OCI-LY3 (cell line): ENCODE results near the gene LRP10.
"Not testable (repeated sequence)": the region's sequence is repeated elsewhere in the genome, so short reads cannot be mapped to it uniquely, and the experiment has no call there.

Experiments used
- H2AFZ ChIP-seq: fragments of 200-600, 300-600 bp; shearing (Covaris generic); 2 replicates; pipeline ENCODE4 v1.6.0; 2014; ENCODE audit warnings: antibody characterized with exemption, low read depth, low read length
- H3K27ac ChIP-seq: fragments of 200-600, 300-600 bp; sonication (generic); 2 replicates; pipeline ENCODE4 v1.5.1; 2014; ENCODE audit warnings: mild to moderate bottlenecking, low read length, moderate library complexity, mixed read lengths
- H3K27me3 ChIP-seq: fragments of 200-600, 300-600 bp; sonication (generic); 2 replicates; pipeline ENCODE4 v1.6.1; 2014; ENCODE audit warnings: low read depth, low read length, mixed read lengths
- H3K36me3 ChIP-seq: fragments of 200-600, 300-600 bp; sonication (generic); replicated peaks from 2 replicates; pipeline ENCODE3; 2014; ENCODE audit warnings: low read depth, low read length, mixed read lengths
- H3K4me1 ChIP-seq: fragments of 300-600, 200-600 bp; sonication (generic); 2 replicates; pipeline ENCODE4 v1.6.1; 2014; ENCODE audit warnings: low read length, mixed read lengths
- H3K4me2 ChIP-seq: fragments of 200-600, 300-600 bp; sonication (generic); 2 replicates; pipeline ENCODE4 v1.6.1; 2014; ENCODE audit warnings: low read length, mixed read lengths
- H3K4me3 ChIP-seq: fragments of 300-600, 200-600 bp; sonication (generic); 2 replicates; pipeline ENCODE4 v1.5.1; 2014; ENCODE audit warnings: antibody characterized with exemption, mild to moderate bottlenecking, low read length, moderate library complexity
- H3K79me2 ChIP-seq: fragments of 300-600, 200-600 bp; shearing (Covaris generic); 2 replicates; pipeline ENCODE4 v1.6.1; 2014; ENCODE audit warnings: mild to moderate bottlenecking, low read length, mixed read lengths
- H3K9ac ChIP-seq: fragments of 300-600, 200-600 bp; shearing (Covaris generic); 2 replicates; pipeline ENCODE4 v1.6.0; 2014; ENCODE audit warnings: mild to moderate bottlenecking, low read length, moderate library complexity
- H3K9me3 ChIP-seq: fragments of 200-600, 300-600 bp; shearing (Covaris generic); 2 replicates; pipeline ENCODE4 v1.6.1; 2014; ENCODE audit warnings: low read length, mixed read lengths; ENCODE audit not compliant: insufficient read depth
- H4K20me1 ChIP-seq: fragments of 200-600, 300-600 bp; sonication (generic); 2 replicates; pipeline ENCODE4 v1.6.1; 2016; ENCODE audit warnings: low read length, mixed read lengths; ENCODE audit not compliant: insufficient read depth
- EZH2phosphoT487 ChIP-seq: fragments of 200-600 bp; shearing (Covaris generic); IDR thresholded peaks from 2 replicates; pipeline ENCODE4 v1.6.1; 2018; ENCODE audit warnings: antibody characterized with exemption, mixed run types, low read depth
- TF ChIP-seq, protein P1 (sequence below): fragments of 200-600, 300-600 bp; sonication (generic); IDR thresholded peaks from 2 replicates; pipeline ENCODE4 v1.5.1; 2014; ENCODE audit warnings: antibody characterized with exemption, low read length, low read depth

The LRP10 gene

DNA sequence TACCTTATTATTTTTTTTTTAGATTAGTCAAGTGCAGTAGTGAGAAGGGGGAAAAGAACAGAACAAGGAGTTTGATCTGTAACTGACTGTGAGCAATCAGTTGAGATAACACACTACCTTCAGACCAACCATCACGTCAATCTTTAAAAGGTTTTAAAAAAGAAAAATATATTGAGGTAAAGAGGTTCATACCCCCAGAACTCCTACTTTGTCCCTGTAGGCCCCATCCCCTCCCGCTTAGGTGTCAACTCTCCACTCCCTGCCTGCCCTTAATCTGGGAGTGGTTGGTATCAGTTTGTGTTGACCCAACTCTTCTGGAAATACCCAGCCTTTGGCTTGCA lies 19.0 kb upstream of the LRP10 start:
- Histone ChIP-seq H2AFZ (peak overlapping the region; percentile 94), H3K9ac (peak overlapping the region; percentile 97; the same call in 1 of the 2 replicates), H3K4me2 (peak overlapping the region; percentile 100), H3K79me2 (no peaks in the 10 kb centered on the region), H3K27me3 (no peaks in the 10 kb centered on the region), H3K9me3 (no peaks in the 10 kb centered on the region), H3K36me3 (no peaks in the 10 kb centered on the region), H3K4me3 (peak overlapping the region; percentile 93; the same call in 1 of the 2 replicates), H3K4me1 (peaks cover 4% of the 10 kb centered on the region), H3K27ac (no peak overlapping the region), H4K20me1 (no peaks in the 10 kb centered on the region)
- TF ChIP-seq, protein P1, sequence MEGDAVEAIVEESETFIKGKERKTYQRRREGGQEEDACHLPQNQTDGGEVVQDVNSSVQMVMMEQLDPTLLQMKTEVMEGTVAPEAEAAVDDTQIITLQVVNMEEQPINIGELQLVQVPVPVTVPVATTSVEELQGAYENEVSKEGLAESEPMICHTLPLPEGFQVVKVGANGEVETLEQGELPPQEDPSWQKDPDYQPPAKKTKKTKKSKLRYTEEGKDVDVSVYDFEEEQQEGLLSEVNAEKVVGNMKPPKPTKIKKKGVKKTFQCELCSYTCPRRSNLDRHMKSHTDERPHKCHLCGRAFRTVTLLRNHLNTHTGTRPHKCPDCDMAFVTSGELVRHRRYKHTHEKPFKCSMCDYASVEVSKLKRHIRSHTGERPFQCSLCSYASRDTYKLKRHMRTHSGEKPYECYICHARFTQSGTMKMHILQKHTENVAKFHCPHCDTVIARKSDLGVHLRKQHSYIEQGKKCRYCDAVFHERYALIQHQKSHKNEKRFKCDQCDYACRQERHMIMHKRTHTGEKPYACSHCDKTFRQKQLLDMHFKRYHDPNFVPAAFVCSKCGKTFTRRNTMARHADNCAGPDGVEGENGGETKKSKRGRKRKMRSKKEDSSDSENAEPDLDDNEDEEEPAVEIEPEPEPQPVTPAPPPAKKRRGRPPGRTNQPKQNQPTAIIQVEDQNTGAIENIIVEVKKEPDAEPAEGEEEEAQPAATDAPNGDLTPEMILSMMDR = no peak
- no peak for TF ChIP-seq EZH2phosphoT487

DNA sequence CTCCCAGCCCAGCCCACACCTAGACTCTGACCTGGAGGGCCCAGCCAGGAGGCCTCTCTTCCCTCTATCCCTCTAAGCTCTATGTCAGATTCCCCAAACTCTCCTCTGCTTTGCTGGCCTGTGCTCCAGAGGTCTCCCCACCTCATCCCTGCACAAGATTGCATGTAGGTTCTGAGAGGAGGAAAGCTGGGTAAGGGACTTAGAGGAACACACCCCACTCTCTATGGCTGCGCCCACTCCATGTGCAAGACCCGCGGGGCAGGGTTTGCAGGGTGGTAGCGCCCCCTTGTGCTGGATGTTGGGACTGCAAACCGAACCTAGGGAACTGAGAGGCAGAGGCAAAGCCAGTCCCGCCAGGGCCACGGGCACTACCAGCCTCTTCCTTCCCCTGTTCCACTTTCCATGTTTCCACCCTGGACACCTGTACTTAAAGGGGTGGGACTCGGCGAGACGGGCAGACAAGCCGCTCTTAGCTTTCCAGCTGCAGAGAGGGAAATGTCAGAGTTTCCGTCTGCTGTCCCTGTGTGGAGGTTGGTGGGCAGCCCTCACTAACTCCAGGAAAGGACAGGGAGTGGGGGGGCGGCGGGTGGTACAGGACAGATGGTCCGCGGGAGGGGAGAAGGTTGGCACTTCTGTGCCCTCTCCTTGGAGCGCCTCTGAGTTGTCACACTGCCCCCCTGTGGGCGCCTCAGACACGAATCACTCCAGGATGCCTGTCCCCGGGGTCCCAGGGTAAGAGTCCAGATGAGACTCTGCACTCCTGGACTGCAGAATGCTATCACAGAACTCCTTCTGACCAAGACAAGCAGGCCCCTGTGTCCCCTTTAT lies 18.4 kb upstream of the LRP10 start:
- H3K27ac ChIP-seq = peak overlapping the region; percentile 62
- TF ChIP-seq EZH2phosphoT487 = no peak
- TF ChIP-seq, protein P1 = peak; percentile 82

DNA sequence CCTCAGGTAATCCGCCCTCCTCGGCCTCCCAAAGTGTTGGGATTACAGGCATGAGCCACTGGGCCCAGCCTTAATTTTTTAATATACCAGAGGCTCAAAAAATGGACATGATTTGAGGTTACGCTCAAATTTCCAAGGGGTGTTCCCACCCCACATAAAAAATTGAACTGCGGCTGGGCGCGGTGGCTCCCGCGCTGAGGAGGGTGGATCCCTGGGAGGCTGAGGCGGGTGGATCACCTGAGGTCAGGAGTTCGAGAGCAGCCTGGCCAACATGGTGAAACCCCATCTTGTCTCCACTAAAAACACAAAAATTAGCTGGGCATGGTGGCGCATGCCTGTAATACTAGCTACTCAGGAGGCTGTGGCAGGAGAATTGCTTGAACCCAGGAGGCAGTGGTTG lies 17.2 kb upstream of the LRP10 start:
- not testable (repeated sequence) for H3K36me3 ChIP-seq, H3K79me2 ChIP-seq, H2AFZ ChIP-seq, H3K27ac ChIP-seq, H3K4me3 ChIP-seq, H3K9ac ChIP-seq, H3K9me3 ChIP-seq, H4K20me1 ChIP-seq, H3K27me3 ChIP-seq, H3K4me2 ChIP-seq
- peaks cover 12% of the 10 kb centered on the region for H3K4me1 ChIP-seq

More for the DNA sequence above, 18.4 kb upstream of the LRP10 start:
- H3K9me3 ChIP-seq = no peaks in the 10 kb centered on the region
- peak overlapping the region; percentile 100 for H3K4me2 ChIP-seq
- H3K79me2 ChIP-seq = no peaks in the 10 kb centered on the region
- peak overlapping the region; percentile 94 for H2AFZ ChIP-seq
- peaks cover 4% of the 10 kb centered on the region for H3K4me1 ChIP-seq
- no peaks in the 10 kb centered on the region for H3K36me3 ChIP-seq
- no peaks in the 10 kb centered on the region for H3K27me3 ChIP-seq
- H3K4me3 ChIP-seq = peak overlapping the region; percentile 93
- H4K20me1 ChIP-seq = no peaks in the 10 kb centered on the region
- peak overlapping the region; percentile 97 for H3K9ac ChIP-seq

DNA sequence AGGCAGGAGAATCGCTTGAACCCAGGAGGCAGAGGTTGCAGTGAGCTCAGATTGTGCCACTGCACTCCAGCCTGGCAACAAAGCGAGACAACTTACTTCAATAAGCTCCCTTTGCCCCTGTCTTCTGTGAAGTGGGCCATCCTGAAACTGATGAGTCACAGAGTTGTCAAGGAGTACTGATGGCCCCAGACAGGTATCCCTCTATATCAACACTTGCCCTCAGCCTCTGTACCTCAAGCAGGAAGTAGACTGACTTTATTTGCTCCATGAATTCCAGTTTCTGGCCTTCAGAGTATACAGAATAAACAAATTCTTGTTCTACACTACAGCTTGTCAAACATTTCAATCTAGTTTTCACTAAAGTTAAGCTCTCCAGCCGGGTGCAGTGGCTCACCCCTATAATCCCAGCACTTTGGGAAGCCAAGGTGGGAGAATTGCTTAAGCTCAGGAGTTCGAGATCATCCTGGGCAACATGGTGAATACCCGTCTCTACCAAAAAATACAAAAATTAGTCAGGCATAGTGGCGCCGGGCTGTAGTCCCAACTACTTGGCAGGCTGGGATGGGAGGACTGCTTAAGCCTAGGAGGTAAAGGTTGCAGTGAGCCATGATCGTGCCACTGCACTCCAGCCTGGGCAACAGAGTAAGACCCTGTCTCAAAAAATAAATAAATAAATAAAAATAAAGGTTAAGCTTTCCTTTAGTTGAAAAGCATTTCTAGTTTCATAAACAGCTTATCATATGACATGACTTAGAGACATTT lies 16.4 kb upstream of the LRP10 start:
- no peak overlapping the region for H3K27ac ChIP-seq
- TF ChIP-seq EZH2phosphoT487 = no peak
- TF ChIP-seq, protein P1 = no peak
- H4K20me1 ChIP-seq = no peaks in the 10 kb centered on the region
- H2AFZ ChIP-seq = no peak overlapping the region
- no peak overlapping the region for H3K9ac ChIP-seq
- no peaks in the 10 kb centered on the region for H3K36me3 ChIP-seq
- no peak overlapping the region for H3K4me2 ChIP-seq
- no peaks in the 10 kb centered on the region for H3K9me3 ChIP-seq
- no peaks in the 10 kb centered on the region for H3K27me3 ChIP-seq
- H3K79me2 ChIP-seq = no peaks in the 10 kb centered on the region
- no peak overlapping the region for H3K4me3 ChIP-seq
- peaks cover 12% of the 10 kb centered on the region for H3K4me1 ChIP-seq
